Peyer's patch (tissue), 4 donors: Measurements from ENCODE around the gene ANKRD37.

Source experiments
- CTCF ChIP-seq, 6 experiments: fragments of 450-650 bp in 4 of 6; fragments of 200-600 bp in 2 of 6; sonication (generic) in 1 of 6; IDR thresholded peaks; one replicate each; pipeline ENCODE4 v1.5.1; 2017 to 2019; ENCODE audit warnings: antibody characterized with exemption in 6 of 6, mild to moderate bottlenecking in 3 of 6, moderate library complexity in 1 of 6
- POLR2A ChIP-seq, 2 donors: fragments of 450-650 bp; IDR thresholded peaks; one replicate each; pipeline ENCODE4 v1.5.1; 2017; ENCODE audit warnings: antibody characterized with exemption in 2 of 2, mild to moderate bottlenecking in 2 of 2, moderate library complexity in 2 of 2

GRCh38 chr4:185361872-185362271, 34.8 kb upstream of the ANKRD37 start:
- TF ChIP-seq POLR2A (IDR thresholded peaks at IDR 0.05) (no peak), CTCF (IDR thresholded peaks at IDR 0.05) (no peak)
